ENCODE measurements around the gene ZFP82.

DNA sequence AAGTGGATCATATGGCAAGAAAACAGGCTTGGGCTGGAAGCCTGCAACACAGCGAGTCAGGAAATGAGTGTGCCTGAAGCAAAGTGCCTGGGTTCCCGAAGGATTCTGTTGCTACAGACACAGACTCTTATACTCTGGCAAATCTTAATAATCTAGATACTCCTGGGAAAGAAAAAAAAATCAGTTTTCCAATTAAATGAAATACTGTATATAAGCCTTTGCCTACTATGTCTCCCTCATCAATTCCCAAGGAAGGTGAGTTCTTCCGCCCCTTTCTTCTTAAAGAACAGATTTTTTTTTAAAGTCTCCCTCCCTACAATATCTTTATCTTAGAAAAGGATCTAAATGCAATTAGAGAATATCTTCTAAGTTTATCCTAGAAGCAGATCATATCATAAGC, 10.3 kb downstream of the ZFP82 start:
- TF ChIP-seq, protein P1, sequence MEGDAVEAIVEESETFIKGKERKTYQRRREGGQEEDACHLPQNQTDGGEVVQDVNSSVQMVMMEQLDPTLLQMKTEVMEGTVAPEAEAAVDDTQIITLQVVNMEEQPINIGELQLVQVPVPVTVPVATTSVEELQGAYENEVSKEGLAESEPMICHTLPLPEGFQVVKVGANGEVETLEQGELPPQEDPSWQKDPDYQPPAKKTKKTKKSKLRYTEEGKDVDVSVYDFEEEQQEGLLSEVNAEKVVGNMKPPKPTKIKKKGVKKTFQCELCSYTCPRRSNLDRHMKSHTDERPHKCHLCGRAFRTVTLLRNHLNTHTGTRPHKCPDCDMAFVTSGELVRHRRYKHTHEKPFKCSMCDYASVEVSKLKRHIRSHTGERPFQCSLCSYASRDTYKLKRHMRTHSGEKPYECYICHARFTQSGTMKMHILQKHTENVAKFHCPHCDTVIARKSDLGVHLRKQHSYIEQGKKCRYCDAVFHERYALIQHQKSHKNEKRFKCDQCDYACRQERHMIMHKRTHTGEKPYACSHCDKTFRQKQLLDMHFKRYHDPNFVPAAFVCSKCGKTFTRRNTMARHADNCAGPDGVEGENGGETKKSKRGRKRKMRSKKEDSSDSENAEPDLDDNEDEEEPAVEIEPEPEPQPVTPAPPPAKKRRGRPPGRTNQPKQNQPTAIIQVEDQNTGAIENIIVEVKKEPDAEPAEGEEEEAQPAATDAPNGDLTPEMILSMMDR (optimal IDR thresholded peaks at IDR 0.05 in 1 of 3, IDR thresholded peaks at IDR 0.05 in 1 of 3, conservative IDR thresholded peaks at IDR 0.05 in 1 of 3; ENCODE audit: extremely low read depth in 1 of 3, insufficient read depth in 2 of 3, low read length in 3 of 3), result no peak
- TF ChIP-seq EZH2 (IDR thresholded peaks at IDR 0.05; ENCODE audit: low read length), result no peak
